H9 (cell line): ENCODE results near the gene LMX1B. TPM values are rescaled to one million over a fixed set of nuclear protein-coding genes. Genes with fewer than 3 reads are reported as not detected.

ENCODE experiments used
- DNase-seq: peaks from one replicate; pipeline ENCODE4 v3.0.0-alpha.2; 2017
- H2AFZ ChIP-seq: one replicate; pipeline ENCODE4 v1.6.1; 2013; ENCODE audit warnings: mild to moderate bottlenecking, low read length, control low read depth, moderate library complexity
- H2AK5ac ChIP-seq: 2 replicates; pipeline ENCODE4 v1.6.1; 2013; ENCODE audit warnings: low read length, control low read depth, mixed read lengths; ENCODE audit not compliant: insufficient read length
- H2BK120ac ChIP-seq: one replicate; pipeline ENCODE4 v1.6.1; 2013; ENCODE audit warnings: low read depth, mild to moderate bottlenecking, low read length, control low read depth, inconsistent platforms; ENCODE audit not compliant: poor library complexity, severe bottlenecking
- H2BK12ac ChIP-seq: 2 replicates; pipeline ENCODE4 v1.6.1; 2013; ENCODE audit warnings: low read length, control low read depth, mixed read lengths, low read depth; ENCODE audit not compliant: insufficient read length
- H2BK15ac ChIP-seq: 2 replicates; pipeline ENCODE4 v1.6.1; 2013; ENCODE audit warnings: low read depth, low read length, control low read depth
- H2BK20ac ChIP-seq: one replicate; pipeline ENCODE4 v1.6.1; 2013; ENCODE audit warnings: low read depth, mild to moderate bottlenecking, low read length, control low read depth, inconsistent platforms; ENCODE audit not compliant: poor library complexity, severe bottlenecking
- H2BK5ac ChIP-seq: 2 replicates; pipeline ENCODE4 v1.6.1; 2013; ENCODE audit warnings: low read length, control low read depth, mixed read lengths; ENCODE audit not compliant: insufficient read length
- H3K14ac ChIP-seq: 2 replicates; pipeline ENCODE4 v1.6.1; 2013; ENCODE audit warnings: low read length, control low read depth; ENCODE audit not compliant: insufficient read depth
- H3K18ac ChIP-seq: 2 replicates; pipeline ENCODE4 v1.6.1; 2013; ENCODE audit warnings: low read depth, mild to moderate bottlenecking, mixed read lengths, low read length, control low read depth; ENCODE audit not compliant: insufficient read length
- H3K23ac ChIP-seq: 2 replicates; pipeline ENCODE4 v1.6.1; 2013; ENCODE audit warnings: low read length, control low read depth, mixed read lengths, low read depth; ENCODE audit not compliant: insufficient read length
- H3K23me2 ChIP-seq: 2 replicates; pipeline ENCODE4 v1.6.1; 2013; ENCODE audit warnings: low read depth, mild to moderate bottlenecking, mixed read lengths, low read length, control low read depth; ENCODE audit not compliant: insufficient read length, poor library complexity, severe bottlenecking
- H3K27ac ChIP-seq: 2 replicates; pipeline ENCODE4 v1.5.1; 2013; ENCODE audit warnings: low read length, control low read depth, mixed read lengths, low read depth; ENCODE audit not compliant: insufficient read length
- H3K27me3 ChIP-seq: 2 replicates; pipeline ENCODE4 v1.6.1; 2013; ENCODE audit warnings: low read length, control low read depth, inconsistent platforms; ENCODE audit not compliant: insufficient read depth
- H3K4ac ChIP-seq: 2 replicates; pipeline ENCODE4 v1.6.1; 2013; ENCODE audit warnings: low read depth, mild to moderate bottlenecking, control low read depth, inconsistent platforms, low read length, moderate library complexity
- H3K4me1 ChIP-seq: 2 replicates; pipeline ENCODE4 v1.6.1; 2013; ENCODE audit warnings: low read length, control low read depth, inconsistent platforms; ENCODE audit not compliant: insufficient read depth
- H3K4me2 ChIP-seq: 2 replicates; pipeline ENCODE4 v1.6.1; 2013; ENCODE audit warnings: low read length, control low read depth, mixed read lengths; ENCODE audit not compliant: insufficient read length, insufficient read depth
- H3K56ac ChIP-seq: 2 replicates; pipeline ENCODE4 v1.6.1; 2013; ENCODE audit warnings: low read depth, mild to moderate bottlenecking, mixed read lengths, low read length, control low read depth; ENCODE audit not compliant: insufficient read length
- H3K79me1 ChIP-seq: 2 replicates; pipeline ENCODE4 v1.6.1; 2013; ENCODE audit warnings: low read depth, mild to moderate bottlenecking, moderate library complexity, low read length, control low read depth, inconsistent platforms; ENCODE audit not compliant: insufficient read depth, poor library complexity, severe bottlenecking
- H3K79me2 ChIP-seq: 2 replicates; pipeline ENCODE4 v1.6.1; 2013; ENCODE audit warnings: low read length, control low read depth, inconsistent platforms; ENCODE audit not compliant: insufficient read depth
- H3K9ac ChIP-seq: 2 replicates; pipeline ENCODE4 v1.6.1; 2013; ENCODE audit warnings: low read length, control low read depth, mixed read lengths; ENCODE audit not compliant: insufficient read length; ENCODE audit errors: extremely low read depth
- H3K9me3 ChIP-seq: one replicate; pipeline ENCODE4 v1.6.1; 2013; ENCODE audit warnings: low read depth, low read length, inconsistent platforms; ENCODE audit not compliant: control insufficient read depth
- H3T11ph ChIP-seq: one replicate; pipeline ENCODE4 v1.6.1; 2013; ENCODE audit warnings: mild to moderate bottlenecking, low read length, control low read depth, inconsistent platforms
- H4K20me1 ChIP-seq: one replicate; pipeline ENCODE4 v1.6.1; 2013; ENCODE audit not compliant: control insufficient read depth, insufficient read length, insufficient read depth
- H4K5ac ChIP-seq: 2 replicates; pipeline ENCODE4 v1.6.1; 2013; ENCODE audit warnings: low read depth, mild to moderate bottlenecking, mixed read lengths, low read length, control low read depth; ENCODE audit not compliant: insufficient read length
- H4K8ac ChIP-seq: replicated peaks from 2 replicates; pipeline ENCODE4 v1.6.1; 2013; ENCODE audit warnings: low read length, control low read depth, mixed read lengths, low read depth; ENCODE audit not compliant: insufficient read length
- H4K91ac ChIP-seq: 2 replicates; pipeline ENCODE4 v1.6.1; 2013; ENCODE audit warnings: low read depth, mild to moderate bottlenecking, moderate library complexity, mixed read lengths, low read length, control low read depth; ENCODE audit not compliant: insufficient read length
- H3K27ac Mint-ChIP-seq, 3 experiments: 2 replicates in 2 of 3; 3 replicates in 1 of 3; pipeline ENCODE4 v1.8.0; 2020 to 2021; ENCODE audit warnings: mixed read lengths in 3 of 3, mild to moderate bottlenecking in 1 of 3, moderate library complexity in 1 of 3
- H3K27me3 Mint-ChIP-seq: 2 replicates; pipeline ENCODE4 v1.8.0; 2021; ENCODE audit warnings: low read depth, mild to moderate bottlenecking, moderate library complexity, mixed read lengths
- H3K36me3 Mint-ChIP-seq, 3 experiments: 2 replicates in 2 of 3; 3 replicates in 1 of 3; pipeline ENCODE4 v1.8.0; 2020 to 2021; ENCODE audit warnings: low read depth in 3 of 3, mixed read lengths in 3 of 3; ENCODE audit not compliant: insufficient read depth in 1 of 3
- H3K4me1 Mint-ChIP-seq, 2 experiments: 2 replicates each; pipeline ENCODE4 v1.8.0; 2020; ENCODE audit warnings: mixed read lengths in 2 of 2
- H3K4me3 Mint-ChIP-seq, 2 experiments: 2 replicates in 1 of 2; 3 replicates in 1 of 2; pipeline ENCODE4 v1.8.0; 2020 to 2021; ENCODE audit warnings: mild to moderate bottlenecking in 2 of 2, mixed read lengths in 2 of 2, moderate library complexity in 1 of 2
- H3K9me3 Mint-ChIP-seq, 2 experiments: 2 replicates in 1 of 2; 3 replicates in 1 of 2; pipeline ENCODE4 v1.8.0; 2020; ENCODE audit warnings: mild to moderate bottlenecking in 2 of 2, mixed read lengths in 2 of 2, moderate library complexity in 1 of 2
- CTCF ChIP-seq: fragments of 200-600 bp; sonication (generic); conservative IDR thresholded peaks from 3 replicates; pipeline ENCODE4 v1.8.0; 2021; ENCODE audit warnings: antibody characterized with exemption, mild to moderate bottlenecking
- WGBS: extraction: QIAGEN DNeasy Blood & Tissue Kit; methylation state at CpG from one replicate; pipeline ENCODE4 v1.1.7; 2013; ENCODE audit warnings: missing lambda C conversion rate, low lambda C conversion rate, mixed read lengths; ENCODE audit not compliant: insufficient read length; ENCODE audit errors: extremely low coverage; 5-methylcytosine and 5-hydroxymethylcytosine counted together
- total RNA-seq: library from RNA; stranded (reverse); gene quantifications from 2 replicates; pipeline ENCODE4 v1.2.1, GENCODE V29; 2021

LMX1B gene
- total RNA-seq, 1 experiment from 2014 or later, result 0.85 TPM

GRCh38 chr9:126591083-126591482 is 22.6 kb upstream of the LMX1B start:
- H3K9me3 Mint-ChIP-seq, result no peaks in the 10 kb centered on the region; a peak in 1 of 5 replicates
- H2AFZ ChIP-seq, result no peak overlapping the region
- DNase-seq, result no peak

More at GRCh38 chr9:126591083-126591482, 22.6 kb upstream of the LMX1B start:
- Histone ChIP-seq H3K9me3 (no peaks in the 10 kb centered on the region), H4K8ac (no peak overlapping the region), H3K4ac (no peak overlapping the region), H3K27ac (no peak overlapping the region), H3K79me2 (no peaks in the 10 kb centered on the region), H4K91ac (no peak overlapping the region), H3T11ph (no peak overlapping the region), H3K18ac (no peak overlapping the region), H3K23ac (no peak overlapping the region), H3K9ac (no peak overlapping the region), H2BK5ac (no peak overlapping the region), H4K20me1 (no peaks in the 10 kb centered on the region), H2BK120ac (no peak overlapping the region), H3K23me2 (no peaks in the 10 kb centered on the region), H2AK5ac (no peak overlapping the region), H3K14ac (no peak overlapping the region), H3K27me3 (no peaks in the 10 kb centered on the region), H3K4me2 (no peak overlapping the region), H3K79me1 (no peaks in the 10 kb centered on the region), H2BK12ac (no peak overlapping the region), H2BK15ac (no peak overlapping the region), H2BK20ac (no peak overlapping the region), H4K5ac (no peak overlapping the region), H3K56ac (no peak overlapping the region), H3K4me1 (no peaks in the 10 kb centered on the region)
- H3K36me3 Mint-ChIP-seq, result no peaks in the 10 kb centered on the region; a peak in 1 of 7 replicates
- H3K27ac Mint-ChIP-seq, result no peak overlapping the region
- no peak overlapping the region for H3K4me3 Mint-ChIP-seq
- H3K4me1 Mint-ChIP-seq, result peaks cover 14 to 28% of the 10 kb centered on the region in 2 experiments
- no CpG with 5 or more reads among the region's 3 CpGs for WGBS
- no peak for TF ChIP-seq CTCF
- peaks cover 34% of the 10 kb centered on the region for H3K27me3 Mint-ChIP-seq
